DOHH2 (cell line): ENCODE results near the gene PRKCH.

Experiments
- CTCF ChIP-seq: fragments of 200-600 bp; sonication (generic); IDR thresholded peaks from one replicate; pipeline ENCODE4 v1.5.1; 2014; ENCODE audit warnings: antibody characterized with exemption, mild to moderate bottlenecking, low read depth, low read length; ENCODE audit not compliant: poor library complexity, severe bottlenecking
- EZH2phosphoT487 ChIP-seq: fragments of 200-600 bp; sonication (generic); IDR thresholded peaks from 2 replicates; pipeline ENCODE4 v1.6.1; 2017; ENCODE audit warnings: borderline replicate concordance, mild to moderate bottlenecking, antibody characterized with exemption, low read length, moderate library complexity, mixed read lengths

DNA sequence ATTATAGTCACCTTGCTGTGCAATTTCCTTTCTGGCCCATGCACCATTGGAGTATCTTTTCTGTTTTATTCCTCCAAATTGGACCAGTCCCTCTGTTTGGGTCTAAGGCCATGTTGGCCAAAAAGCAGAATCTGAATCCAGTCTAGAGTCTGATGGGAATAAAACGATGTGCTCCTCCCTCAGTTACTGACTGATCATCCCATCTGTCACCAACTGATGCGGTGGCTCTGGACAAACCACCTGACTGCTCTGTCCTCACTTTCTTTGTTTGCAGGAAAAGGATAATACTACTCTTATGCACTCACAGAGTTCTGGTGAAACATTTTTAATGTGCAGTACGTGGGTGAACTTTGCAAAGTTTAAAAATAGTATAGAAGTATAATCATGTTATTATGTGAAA, 253.7 kb downstream of the PRKCH start:
- TF ChIP-seq CTCF: no peak
- no peak for TF ChIP-seq EZH2phosphoT487
